HG03039 (cell line): ENCODE measurements around the gene BZW1.
A peak's percentile ranks its signal among the peaks of the same experiment; 100 is the strongest.
"Not testable (repeated sequence)": the region's sequence is repeated elsewhere in the genome, so short reads cannot be mapped to it uniquely, and the experiment has no call there.

Experiments used
- ATAC-seq: cut with Tn5 transposase; IDR thresholded peaks from one replicate; pipeline ENCODE4 v1.9.1; 2021; ENCODE audit warnings: mild to moderate bottlenecking, moderate library complexity; ENCODE audit not compliant: unreplicated experiment

BZW1 gene

GRCh38 chr2:200790185-200790584 lies 21.5 kb upstream of the BZW1 start:
- ATAC-seq: no peak

DNA sequence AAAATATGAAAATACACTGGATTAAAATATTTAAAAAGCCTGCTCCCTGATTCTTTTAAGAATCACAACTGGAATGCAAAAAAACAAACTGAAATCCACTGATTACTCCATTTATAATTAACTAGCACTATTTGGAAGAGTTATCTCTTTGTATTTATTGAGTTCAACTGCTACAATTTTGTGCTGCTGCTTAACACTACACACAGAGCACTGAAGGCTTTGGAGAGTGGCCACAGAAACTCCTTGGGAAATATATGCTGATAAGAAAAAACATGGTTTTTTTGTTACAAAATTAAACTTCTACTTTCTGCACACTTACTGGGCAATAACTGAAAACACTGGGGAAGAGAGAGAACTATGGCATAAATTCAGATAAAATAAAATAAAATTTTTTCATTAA lies 19.8 kb upstream of the BZW1 start:
- no peak for ATAC-seq

- no peak for ATAC-seq
These were observed 17.6 kb upstream of the BZW1 start for GRCh38 chr2:200794143-200794542.

DNA sequence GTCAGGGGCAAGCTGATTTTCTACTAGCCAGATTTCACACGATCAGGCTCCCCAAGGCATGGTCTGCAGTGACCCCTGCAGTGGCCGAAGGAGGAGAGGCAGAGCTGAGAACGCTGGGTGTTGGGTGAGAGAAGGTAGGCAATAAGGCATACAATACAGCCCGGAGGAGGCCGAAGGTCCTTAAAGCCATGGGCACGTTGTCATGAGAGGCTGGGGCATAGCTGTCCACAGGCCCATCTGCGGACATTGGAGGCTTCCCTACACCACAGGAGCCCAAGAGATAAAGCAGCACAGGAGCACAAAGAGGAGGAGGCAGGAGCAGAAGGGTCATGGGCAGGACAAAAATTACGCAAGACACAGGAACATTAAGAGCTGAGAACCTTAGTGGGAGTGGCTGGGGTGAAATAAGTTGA lies 16.7 kb upstream of the BZW1 start:
- ATAC-seq: no peak

GRCh38 chr2:200796561-200796960 lies 15.1 kb upstream of the BZW1 start:
- no peak for ATAC-seq

GRCh38 chr2:200797242-200797770 lies 14.4 kb upstream of the BZW1 start:
- ATAC-seq: no peak

GRCh38 chr2:200798514-200798913 lies 13.2 kb upstream of the BZW1 start:
- no peak for ATAC-seq

DNA sequence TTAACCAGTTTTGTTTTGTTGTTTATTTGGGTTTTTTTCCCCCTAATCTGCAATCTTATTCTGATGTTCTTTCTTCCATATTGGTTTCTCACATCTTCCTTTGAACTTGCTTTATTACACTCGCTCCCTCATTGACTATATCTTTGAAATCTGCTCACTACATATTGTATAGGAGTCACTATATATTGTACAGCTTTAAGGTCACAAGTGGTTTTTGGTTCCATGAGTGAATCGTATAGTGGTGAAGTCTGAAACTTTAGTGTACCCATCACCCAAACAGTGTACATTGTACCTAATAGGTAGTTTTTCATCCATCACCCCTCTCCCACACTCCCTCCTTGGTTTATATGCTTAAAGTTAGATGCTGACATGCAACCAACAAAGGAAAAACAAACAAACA lies 11.3 kb upstream of the BZW1 start:
- ATAC-seq: no peak

GRCh38 chr2:200801431-200801830 lies 10.3 kb upstream of the BZW1 start:
- ATAC-seq: not testable (repeated sequence)

DNA sequence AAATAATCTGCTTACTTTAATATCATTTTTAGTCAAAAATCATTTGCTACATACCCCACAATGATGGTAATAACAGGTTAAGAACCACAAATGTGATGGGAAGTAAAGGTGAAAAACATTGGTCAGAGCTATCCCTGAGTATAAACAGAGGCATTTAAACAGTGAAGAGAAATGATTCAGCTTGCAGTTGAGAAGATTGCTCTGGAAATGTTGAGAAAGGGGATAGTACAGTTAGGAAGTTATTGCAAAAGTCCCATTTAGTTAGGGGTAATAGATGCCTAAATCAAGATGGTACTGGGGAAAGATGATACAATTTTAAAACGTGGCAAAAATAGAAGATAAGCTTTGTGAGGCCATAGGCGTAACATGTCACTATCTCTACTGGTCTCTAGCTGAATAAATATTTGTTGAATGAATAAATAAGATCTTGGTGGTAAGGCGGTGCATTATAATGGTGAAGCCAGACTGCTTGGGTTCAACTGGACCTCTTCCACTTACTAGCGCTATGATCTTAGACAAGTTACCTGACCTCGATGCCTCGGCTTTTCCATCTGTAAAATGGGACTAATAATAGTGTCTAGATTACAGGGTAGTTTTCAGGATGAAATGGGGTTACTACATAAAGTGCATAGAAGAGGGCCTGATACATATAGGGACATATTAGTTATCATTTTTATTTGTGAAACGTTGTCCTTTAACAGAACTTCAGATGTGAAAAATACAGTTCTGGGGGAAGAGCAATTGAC lies 2.0 kb upstream of the BZW1 start:
- no peak for ATAC-seq

DNA sequence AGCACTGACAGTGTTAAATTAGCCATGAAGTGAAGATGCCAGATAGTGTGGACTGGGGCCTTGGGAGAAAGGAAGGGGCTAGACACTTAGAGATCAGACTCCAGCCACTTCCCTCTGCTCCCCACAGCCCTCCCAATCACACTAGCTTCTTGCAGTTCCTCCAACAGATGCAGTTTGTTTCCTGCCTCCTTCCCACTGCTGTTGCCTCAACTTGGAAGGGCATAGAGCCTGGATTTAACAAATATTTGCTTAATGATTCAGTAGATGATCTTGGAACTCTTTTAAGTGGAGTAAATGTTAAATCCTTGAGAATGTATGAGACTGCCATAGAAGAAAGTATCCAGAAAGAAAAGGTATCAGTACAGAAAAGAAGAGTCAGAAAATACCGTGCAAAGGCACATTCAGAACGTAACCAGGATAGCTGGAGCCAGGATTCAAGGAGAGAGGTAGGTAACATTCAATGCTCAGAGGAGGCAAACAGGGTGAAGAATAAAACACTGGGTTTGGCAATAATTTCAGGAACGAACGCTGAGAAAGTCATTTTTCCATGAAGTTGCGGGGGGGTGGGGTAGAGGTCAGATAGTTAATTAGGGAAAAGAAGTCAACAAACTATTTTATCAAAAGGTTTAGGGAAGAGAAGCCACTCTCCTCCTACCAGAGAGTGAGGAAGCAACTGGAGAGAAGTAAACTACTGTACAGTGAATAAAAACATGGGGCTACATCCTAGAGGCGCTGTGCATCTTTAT lies 1.3 kb upstream of the BZW1 start:
- no peak for ATAC-seq

- ATAC-seq: no peak
These were observed 745 bp upstream of the BZW1 start for GRCh38 chr2:200810998-200811332.

DNA sequence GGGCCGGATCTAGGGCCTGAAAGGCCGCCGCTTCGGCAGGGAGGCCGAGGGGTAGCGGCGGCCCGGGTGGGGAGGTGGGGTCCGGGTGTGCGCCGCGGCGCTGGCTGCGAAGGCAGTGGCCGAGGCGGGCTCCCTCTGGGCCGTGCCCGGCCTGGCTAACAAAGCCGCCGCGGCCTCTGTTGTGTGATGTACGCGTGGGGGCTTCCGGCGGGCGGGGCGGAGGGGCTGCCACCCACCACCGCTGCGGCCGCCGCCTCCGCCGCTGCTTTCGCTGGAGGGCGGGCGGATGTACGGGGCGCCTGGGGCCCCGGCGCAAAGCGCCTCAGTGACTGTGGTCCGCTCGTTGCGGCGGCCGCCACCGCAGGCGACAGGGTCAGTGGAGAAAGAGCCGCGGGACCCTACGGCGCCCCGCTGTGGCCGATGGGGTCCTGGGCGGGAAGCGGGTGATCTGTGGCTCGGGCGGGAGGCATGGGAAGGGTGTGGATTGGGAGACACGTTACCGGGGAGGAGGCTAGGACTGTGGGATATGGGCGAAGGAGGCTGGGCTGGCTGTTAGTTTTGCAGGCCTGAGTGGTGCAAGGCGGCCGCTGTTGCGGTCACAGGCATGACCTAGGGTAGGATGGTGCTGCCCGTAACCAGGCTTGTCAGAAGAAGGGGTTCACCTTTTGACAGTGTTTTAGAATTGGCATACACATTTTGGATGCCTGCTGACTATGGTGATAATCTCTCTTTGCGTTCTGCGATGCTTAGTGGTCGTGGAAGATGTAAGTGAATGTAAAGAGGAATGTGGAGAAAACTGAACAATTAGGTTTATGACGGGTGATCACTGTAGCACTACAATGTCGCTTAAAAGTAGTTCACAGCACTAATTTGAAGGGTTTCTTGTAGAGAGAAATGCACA lies 662 bp downstream of the BZW1 start:
- ATAC-seq: peak; percentile 27

DNA sequence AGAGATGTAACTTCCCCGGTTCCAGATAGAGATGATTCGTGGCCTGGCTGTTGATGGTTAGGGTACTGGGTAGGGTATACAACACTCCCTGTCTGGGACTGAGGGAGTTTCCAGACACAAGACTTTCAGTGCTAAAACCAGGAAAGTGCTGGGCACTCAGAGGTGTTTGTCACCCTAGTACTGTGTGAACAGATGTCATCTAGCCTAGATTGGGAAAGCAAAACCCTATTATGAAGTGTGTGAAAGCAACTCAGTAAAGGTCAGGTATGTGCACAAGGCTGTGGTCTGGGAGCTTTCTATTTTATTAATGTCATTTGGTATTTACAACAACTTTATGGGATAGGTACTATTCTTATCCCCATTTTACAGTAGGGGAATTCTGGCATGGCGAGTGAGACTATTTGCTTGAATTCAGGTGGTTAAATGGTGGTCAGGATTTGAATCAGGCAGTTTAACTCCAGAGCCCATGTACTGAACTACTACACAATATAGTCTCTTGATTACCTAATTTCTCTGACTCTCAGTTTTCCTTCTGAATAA lies 2.6 kb downstream of the BZW1 start:
- peak; percentile 34 for ATAC-seq

GRCh38 chr2:200814917-200815316 lies 3.2 kb downstream of the BZW1 start:
- no peak for ATAC-seq

- ATAC-seq: not testable (repeated sequence)
These were observed 7.0 kb downstream of the BZW1 start for GRCh38 chr2:200818732-200819131.

DNA sequence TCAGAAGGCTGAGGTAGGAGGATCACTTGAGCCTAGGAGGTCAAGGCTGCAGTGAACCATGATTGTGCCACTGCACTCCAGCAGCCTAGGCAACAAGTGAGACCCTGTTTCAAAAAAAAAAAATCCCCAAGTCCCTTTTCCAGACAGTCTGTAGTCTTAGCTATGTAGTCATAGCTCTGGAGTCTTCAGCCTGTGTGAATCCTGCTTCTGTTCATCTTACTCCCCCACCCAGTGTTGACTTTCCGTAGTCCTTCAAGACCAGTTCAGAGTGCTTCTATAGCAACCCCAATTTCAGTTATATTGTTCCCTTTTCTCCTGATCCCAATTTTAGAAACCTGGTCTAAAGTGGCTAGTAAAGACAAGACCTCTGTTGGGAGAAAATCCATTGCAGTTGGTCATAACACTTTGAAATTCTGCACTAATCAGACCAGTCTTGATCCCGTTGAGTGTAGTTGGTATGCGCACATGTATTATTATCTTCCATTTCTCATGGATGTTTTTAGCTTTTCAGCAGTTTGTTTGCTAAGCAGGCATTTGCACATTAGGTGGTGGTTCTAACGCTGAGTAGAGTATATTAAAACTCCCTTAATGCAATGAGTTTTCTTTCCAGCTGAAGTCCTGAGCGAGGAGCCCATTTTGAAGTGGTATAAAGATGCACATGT lies 9.0 kb downstream of the BZW1 start:
- ATAC-seq: no peak

DNA sequence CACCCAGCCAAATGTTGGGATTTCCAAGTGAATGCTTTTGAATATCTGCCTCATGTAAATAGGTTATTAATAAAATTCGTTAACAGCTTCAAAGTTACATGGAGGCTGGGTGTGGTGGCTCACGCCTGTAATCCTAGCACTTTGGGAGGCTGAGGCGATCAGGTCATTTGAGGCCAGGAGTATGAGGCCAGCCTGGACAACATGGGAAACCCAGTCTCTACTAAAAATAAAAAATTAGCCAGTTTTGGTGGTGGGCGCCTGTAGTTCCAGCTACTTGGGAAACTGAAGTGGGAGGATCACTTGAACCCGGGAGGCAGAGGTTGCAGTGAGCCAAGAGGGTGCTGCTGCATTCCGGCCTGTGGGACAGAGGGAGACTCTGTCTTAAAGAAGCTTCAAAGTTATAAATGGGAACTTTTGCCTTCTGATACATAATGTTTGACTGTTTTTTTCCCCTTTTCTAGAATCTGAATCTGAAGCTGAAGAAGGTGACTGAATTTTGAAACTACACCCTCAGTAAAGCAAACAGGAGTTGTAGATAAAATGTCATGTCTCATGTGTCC lies 10.1 kb downstream of the BZW1 start:
- ATAC-seq: no peak

DNA sequence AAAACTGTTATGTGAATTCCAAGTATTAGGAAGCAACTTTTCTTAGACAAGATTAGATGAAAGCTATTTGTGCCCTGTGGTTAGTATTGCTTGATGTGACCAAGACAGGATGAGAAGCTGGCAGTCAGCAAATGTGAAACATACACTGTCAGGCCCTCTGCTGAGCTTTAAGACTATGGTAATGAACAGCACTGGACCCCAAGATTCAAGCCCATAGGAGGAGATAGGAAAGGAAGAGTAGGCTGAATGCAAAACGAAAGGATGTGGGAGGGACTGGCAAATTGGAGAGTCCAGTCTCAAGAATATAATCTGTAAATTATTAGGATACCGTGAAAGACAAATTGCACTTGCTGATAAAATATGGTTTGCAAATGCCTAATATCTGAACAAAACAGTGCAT lies 16.4 kb downstream of the BZW1 start:
- no peak for ATAC-seq

DNA sequence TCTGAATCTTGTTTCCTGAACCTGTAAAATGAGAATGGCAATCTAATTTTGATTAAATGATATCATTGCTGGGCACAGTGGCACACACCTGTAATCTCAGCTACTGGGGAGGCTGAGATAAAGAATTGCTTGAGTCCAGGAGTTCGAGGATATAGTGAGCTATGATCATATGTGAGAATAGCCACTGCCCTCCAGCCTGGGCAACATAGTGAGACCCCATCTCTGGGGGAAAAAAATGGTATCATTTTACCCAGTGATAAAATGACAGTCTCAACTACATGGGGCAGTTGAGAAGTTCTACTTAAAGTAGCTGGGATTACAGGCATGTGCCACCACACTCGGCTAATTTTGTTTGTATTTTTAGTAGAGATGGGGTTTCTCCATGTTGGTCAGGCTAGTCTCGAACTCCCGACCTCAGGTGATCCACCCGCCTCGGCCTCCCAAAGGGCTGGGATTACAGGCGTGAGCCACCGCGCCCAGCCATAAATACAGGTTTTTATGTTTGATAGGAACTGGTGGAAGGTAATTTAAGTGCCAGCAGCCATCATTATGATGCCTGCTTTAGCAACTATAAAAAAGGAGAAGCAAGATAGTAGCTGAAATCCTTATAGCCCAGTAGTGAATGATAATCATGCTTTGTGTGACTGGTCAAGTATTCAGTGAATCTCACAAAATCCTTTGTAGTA lies 17.0 kb downstream of the BZW1 start:
- ATAC-seq: no peak
